ENCODE results near the gene ZNHIT2. TPM values are rescaled to one million over a fixed set of nuclear protein-coding genes. Genes with fewer than 3 reads are reported as not detected.

ZNHIT2 gene
- total and polyA plus RNA-seq, 2 of the 8 experiments (the other 6 are each of a cell fraction or from before 2014, with no cell fraction given), result 13.0 to 16.1 TPM

DNA sequence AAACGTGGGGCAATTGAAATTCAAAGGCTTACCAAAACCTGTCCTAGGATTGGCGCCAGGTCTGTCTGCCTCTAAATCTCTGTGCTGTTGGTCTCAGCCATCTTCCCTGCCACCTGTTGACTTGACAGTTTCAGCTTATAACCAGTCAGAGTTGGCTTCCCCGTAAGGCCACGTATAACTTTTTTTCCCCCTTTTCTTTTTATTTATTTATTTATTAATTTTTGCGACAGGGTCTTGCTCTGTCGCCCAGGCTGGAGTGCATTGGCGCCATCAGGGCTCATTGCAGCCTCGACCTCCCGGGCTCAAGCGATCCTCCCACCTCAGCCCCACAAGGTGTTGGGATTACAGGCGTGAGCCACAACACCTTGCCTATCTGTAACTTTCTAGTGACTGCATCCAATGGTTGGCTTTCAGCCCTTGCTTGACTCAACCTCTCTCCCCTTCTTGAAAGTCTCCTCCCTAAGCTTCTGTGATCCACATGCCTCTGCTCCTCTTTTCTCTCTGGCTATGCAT is 18.2 kb upstream of the ZNHIT2 start (continued):
- TF ChIP-seq, protein P1, sequence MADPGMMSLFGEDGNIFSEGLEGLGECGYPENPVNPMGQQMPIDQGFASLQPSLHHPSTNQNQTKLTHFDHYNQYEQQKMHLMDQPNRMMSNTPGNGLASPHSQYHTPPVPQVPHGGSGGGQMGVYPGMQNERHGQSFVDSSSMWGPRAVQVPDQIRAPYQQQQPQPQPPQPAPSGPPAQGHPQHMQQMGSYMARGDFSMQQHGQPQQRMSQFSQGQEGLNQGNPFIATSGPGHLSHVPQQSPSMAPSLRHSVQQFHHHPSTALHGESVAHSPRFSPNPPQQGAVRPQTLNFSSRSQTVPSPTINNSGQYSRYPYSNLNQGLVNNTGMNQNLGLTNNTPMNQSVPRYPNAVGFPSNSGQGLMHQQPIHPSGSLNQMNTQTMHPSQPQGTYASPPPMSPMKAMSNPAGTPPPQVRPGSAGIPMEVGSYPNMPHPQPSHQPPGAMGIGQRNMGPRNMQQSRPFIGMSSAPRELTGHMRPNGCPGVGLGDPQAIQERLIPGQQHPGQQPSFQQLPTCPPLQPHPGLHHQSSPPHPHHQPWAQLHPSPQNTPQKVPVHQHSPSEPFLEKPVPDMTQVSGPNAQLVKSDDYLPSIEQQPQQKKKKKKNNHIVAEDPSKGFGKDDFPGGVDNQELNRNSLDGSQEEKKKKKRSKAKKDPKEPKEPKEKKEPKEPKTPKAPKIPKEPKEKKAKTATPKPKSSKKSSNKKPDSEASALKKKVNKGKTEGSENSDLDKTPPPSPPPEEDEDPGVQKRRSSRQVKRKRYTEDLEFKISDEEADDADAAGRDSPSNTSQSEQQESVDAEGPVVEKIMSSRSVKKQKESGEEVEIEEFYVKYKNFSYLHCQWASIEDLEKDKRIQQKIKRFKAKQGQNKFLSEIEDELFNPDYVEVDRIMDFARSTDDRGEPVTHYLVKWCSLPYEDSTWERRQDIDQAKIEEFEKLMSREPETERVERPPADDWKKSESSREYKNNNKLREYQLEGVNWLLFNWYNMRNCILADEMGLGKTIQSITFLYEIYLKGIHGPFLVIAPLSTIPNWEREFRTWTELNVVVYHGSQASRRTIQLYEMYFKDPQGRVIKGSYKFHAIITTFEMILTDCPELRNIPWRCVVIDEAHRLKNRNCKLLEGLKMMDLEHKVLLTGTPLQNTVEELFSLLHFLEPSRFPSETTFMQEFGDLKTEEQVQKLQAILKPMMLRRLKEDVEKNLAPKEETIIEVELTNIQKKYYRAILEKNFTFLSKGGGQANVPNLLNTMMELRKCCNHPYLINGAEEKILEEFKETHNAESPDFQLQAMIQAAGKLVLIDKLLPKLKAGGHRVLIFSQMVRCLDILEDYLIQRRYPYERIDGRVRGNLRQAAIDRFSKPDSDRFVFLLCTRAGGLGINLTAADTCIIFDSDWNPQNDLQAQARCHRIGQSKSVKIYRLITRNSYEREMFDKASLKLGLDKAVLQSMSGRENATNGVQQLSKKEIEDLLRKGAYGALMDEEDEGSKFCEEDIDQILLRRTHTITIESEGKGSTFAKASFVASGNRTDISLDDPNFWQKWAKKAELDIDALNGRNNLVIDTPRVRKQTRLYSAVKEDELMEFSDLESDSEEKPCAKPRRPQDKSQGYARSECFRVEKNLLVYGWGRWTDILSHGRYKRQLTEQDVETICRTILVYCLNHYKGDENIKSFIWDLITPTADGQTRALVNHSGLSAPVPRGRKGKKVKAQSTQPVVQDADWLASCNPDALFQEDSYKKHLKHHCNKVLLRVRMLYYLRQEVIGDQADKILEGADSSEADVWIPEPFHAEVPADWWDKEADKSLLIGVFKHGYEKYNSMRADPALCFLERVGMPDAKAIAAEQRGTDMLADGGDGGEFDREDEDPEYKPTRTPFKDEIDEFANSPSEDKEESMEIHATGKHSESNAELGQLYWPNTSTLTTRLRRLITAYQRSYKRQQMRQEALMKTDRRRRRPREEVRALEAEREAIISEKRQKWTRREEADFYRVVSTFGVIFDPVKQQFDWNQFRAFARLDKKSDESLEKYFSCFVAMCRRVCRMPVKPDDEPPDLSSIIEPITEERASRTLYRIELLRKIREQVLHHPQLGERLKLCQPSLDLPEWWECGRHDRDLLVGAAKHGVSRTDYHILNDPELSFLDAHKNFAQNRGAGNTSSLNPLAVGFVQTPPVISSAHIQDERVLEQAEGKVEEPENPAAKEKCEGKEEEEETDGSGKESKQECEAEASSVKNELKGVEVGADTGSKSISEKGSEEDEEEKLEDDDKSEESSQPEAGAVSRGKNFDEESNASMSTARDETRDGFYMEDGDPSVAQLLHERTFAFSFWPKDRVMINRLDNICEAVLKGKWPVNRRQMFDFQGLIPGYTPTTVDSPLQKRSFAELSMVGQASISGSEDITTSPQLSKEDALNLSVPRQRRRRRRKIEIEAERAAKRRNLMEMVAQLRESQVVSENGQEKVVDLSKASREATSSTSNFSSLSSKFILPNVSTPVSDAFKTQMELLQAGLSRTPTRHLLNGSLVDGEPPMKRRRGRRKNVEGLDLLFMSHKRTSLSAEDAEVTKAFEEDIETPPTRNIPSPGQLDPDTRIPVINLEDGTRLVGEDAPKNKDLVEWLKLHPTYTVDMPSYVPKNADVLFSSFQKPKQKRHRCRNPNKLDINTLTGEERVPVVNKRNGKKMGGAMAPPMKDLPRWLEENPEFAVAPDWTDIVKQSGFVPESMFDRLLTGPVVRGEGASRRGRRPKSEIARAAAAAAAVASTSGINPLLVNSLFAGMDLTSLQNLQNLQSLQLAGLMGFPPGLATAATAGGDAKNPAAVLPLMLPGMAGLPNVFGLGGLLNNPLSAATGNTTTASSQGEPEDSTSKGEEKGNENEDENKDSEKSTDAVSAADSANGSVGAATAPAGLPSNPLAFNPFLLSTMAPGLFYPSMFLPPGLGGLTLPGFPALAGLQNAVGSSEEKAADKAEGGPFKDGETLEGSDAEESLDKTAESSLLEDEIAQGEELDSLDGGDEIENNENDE (IDR thresholded peaks at IDR 0.05; ENCODE audit: insufficient replicate concordance, low read length), result no peak
- TF ChIP-seq KDM4A (IDR thresholded peaks at IDR 0.05; ENCODE audit: low read depth, low read length, severe bottlenecking) (no peak), NANOG (IDR thresholded peaks at IDR 0.05; ENCODE audit: insufficient read depth, low read depth, low read length, poor library complexity, severe bottlenecking) (no peak), SAP30 (IDR thresholded peaks at IDR 0.05; ENCODE audit: insufficient read depth, insufficient replicate concordance, low read length) (no peak), TAF7 (optimal IDR thresholded peaks at IDR 0.05; ENCODE audit: borderline replicate concordance, low read depth, low read length) (no peak), RBBP5 (IDR thresholded peaks at IDR 0.05; ENCODE audit: borderline replicate concordance, low read depth, low read length) (no peak), POLR2A (IDR thresholded peaks at IDR 0.05; ENCODE audit: control extremely low read depth in 1 of 2, low read depth in 2 of 2, low read length in 2 of 2) (no peak), GABPA (IDR thresholded peaks at IDR 0.05; ENCODE audit: borderline replicate concordance, insufficient read depth, low read length) (no peak), ZNF274 (IDR thresholded peaks at IDR 0.05; ENCODE audit: borderline replicate concordance, extremely low read depth, low read length) (no peak), RFX5 (IDR thresholded peaks at IDR 0.05; ENCODE audit: borderline replicate concordance, low read depth, low read length) (no peak), RXRA (IDR thresholded peaks at IDR 0.05; ENCODE audit: insufficient read depth, low read depth, low read length) (no peak)
